DND-41 (cell line): ENCODE results near the gene GLUD1.
"Not testable (repeated sequence)": the region's sequence is repeated elsewhere in the genome, so short reads cannot be mapped to it uniquely, and the experiment has no call there.

Source experiments
- EZH2 ChIP-seq: IDR thresholded peaks from 3 replicates; pipeline ENCODE4 v1.6.1; 2012; ENCODE audit warnings: borderline replicate concordance, low read depth, mild to moderate bottlenecking, moderate library complexity, low read length, inconsistent platforms; ENCODE audit not compliant: severe bottlenecking
- TF ChIP-seq, protein P1 (sequence below): IDR thresholded peaks from 2 replicates; pipeline ENCODE4 v1.5.1; 2012; ENCODE audit warnings: borderline replicate concordance, low read length, moderate library complexity, mild to moderate bottlenecking; ENCODE audit not compliant: poor library complexity, severe bottlenecking; ENCODE audit errors: extremely low read depth

DNA sequence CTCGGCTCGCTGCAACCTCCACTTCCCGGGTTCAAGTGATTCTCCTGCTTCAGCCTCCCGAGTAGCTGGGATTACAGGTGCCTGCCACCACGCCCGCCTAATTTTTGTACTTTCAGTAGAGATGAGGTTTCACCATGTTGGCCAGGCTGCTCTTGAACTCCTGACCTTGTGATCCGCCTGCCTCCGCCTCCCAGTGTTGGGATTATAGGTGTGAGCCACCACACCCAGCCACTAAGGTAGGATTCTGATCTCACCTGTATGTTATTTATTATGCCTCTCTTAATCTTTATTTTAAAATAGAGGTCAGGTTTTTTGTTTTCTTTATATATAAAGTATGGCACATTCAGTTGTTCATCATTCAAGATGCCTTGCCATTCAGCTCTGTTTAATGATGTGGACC is 10.1 kb upstream of the GLUD1 start:
- TF ChIP-seq, protein P1, sequence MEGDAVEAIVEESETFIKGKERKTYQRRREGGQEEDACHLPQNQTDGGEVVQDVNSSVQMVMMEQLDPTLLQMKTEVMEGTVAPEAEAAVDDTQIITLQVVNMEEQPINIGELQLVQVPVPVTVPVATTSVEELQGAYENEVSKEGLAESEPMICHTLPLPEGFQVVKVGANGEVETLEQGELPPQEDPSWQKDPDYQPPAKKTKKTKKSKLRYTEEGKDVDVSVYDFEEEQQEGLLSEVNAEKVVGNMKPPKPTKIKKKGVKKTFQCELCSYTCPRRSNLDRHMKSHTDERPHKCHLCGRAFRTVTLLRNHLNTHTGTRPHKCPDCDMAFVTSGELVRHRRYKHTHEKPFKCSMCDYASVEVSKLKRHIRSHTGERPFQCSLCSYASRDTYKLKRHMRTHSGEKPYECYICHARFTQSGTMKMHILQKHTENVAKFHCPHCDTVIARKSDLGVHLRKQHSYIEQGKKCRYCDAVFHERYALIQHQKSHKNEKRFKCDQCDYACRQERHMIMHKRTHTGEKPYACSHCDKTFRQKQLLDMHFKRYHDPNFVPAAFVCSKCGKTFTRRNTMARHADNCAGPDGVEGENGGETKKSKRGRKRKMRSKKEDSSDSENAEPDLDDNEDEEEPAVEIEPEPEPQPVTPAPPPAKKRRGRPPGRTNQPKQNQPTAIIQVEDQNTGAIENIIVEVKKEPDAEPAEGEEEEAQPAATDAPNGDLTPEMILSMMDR: not testable (repeated sequence)
- TF ChIP-seq EZH2: not testable (repeated sequence)
